Gastroesophageal sphincter (tissue), 3 donors: ENCODE measurements around the gene RIMBP2.

Experiments used
- POLR2A ChIP-seq, 2 donors: fragments of 450-650 bp; IDR thresholded peaks; one replicate each; pipeline ENCODE4 v1.6.1; 2017; ENCODE audit warnings: antibody characterized with exemption in 2 of 2, mild to moderate bottlenecking in 2 of 2, moderate library complexity in 1 of 2
- TF ChIP-seq, protein P1 (sequence below), 4 experiments: fragments of 200-600 bp in 2 of 4; fragments of 450-650 bp in 2 of 4; sonication (generic) in 1 of 4; IDR thresholded peaks; one replicate each; pipeline ENCODE4 v1.5.1; 2017 to 2019; ENCODE audit warnings: antibody characterized with exemption in 4 of 4, mild to moderate bottlenecking in 2 of 4, moderate library complexity in 2 of 4

DNA sequence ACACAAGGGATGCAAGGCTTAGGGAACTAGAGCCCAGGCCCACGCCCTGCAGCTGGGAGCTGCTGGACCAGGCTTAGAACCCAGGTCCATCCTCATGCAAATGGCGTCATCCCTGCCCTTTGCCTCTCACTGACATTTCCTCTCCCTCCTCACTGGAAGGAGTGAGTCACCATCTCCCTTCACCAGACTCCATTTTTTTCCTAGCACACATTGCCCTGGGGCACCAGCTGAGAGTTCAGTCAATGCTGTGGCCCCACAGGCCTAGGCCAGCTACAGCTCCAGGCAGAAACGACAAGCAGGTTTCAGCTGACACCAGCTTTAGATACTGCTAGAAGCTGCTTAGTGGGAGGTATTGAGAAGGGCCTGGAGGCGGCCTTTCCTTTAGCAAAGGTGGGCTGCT, 98.9 kb downstream of the RIMBP2 start:
- TF ChIP-seq, protein P1, sequence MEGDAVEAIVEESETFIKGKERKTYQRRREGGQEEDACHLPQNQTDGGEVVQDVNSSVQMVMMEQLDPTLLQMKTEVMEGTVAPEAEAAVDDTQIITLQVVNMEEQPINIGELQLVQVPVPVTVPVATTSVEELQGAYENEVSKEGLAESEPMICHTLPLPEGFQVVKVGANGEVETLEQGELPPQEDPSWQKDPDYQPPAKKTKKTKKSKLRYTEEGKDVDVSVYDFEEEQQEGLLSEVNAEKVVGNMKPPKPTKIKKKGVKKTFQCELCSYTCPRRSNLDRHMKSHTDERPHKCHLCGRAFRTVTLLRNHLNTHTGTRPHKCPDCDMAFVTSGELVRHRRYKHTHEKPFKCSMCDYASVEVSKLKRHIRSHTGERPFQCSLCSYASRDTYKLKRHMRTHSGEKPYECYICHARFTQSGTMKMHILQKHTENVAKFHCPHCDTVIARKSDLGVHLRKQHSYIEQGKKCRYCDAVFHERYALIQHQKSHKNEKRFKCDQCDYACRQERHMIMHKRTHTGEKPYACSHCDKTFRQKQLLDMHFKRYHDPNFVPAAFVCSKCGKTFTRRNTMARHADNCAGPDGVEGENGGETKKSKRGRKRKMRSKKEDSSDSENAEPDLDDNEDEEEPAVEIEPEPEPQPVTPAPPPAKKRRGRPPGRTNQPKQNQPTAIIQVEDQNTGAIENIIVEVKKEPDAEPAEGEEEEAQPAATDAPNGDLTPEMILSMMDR (IDR thresholded peaks at IDR 0.05), result no peak
- TF ChIP-seq POLR2A (IDR thresholded peaks at IDR 0.05), result no peak
